ENCODE data around the gene DMBT1.

DMBT1 gene

GRCh38 chr10:122674781-122675180 lies 114.2 kb downstream of the DMBT1 start:
- DNase-seq, result no peak

GRCh38 chr10:122675278-122675677 lies 114.7 kb downstream of the DMBT1 start:
- no peak for DNase-seq

- DNase-seq, result no peak
Measured at GRCh38 chr10:122678266-122678665, 117.7 kb downstream of the DMBT1 start.

DNA sequence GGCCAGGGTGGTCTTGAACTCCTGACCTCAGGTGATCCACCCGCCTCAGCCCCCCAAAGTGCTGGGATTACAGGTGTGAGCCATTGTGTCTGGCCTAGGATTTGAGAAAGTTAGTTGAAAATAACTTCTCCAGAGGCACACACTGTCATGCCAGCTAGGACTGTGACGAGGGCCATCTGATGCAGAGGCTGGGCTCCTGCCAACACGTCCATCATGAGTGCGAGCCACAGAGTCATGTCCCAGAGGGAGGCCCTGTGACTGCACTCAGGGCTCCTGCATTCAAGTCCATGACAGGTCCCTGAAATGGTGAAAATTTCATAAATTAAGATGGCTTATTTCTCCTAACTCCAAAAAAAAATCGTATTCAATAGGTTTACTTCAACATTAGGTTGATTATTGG lies 122.0 kb downstream of the DMBT1 start:
- DNase-seq, result no peak

- DNase-seq, result no peak
Measured at GRCh38 chr10:122688293-122688989, 127.9 kb downstream of the DMBT1 start.

DNA sequence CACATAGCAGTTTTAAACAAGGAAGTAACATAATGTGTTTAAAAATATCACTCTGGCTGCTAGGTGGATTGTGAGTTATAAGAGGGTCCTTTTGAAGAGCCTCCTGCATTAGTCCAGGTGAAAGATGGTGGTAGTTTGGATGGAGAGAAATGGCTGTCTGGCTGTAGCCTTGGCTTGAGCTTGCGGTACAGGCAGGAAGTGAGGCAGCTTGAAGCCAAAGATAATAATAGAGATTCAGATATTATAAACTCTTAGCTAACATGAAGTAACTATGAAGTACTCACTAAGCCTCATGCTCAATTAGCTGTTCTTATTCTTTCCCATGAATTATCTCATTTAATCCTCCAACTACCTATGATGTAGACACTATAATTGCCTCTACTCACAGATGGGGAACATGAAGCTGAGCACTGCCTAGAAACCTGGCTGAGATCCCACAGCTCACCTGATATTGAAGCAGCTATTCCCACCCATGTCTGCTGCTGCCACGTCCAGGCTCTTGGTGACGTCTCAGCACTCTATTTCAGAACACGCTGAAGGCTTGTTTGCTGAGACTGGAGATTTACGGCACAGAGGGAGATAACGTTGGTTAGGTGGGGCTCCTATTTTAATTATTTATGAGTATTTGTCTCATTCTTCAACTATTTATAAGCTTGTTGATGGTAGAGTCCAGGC lies 128.7 kb downstream of the DMBT1 start:
- no peak for DNase-seq

GRCh38 chr10:122692744-122693143 lies 132.2 kb downstream of the DMBT1 start:
- no peak for DNase-seq

Data from CD4-positive, alpha-beta T cell treated with Interleukin-17A for 4 hours (primary cell).